ENCODE measurements around the gene KRTAP21-3.
"Not testable (repeated sequence)": the region's sequence is repeated elsewhere in the genome, so short reads cannot be mapped to it uniquely, and the experiment has no call there.

Gene KRTAP21-3, protein sequence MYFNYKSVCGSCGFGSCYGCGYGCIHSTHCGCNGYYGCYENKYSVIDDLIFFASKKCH

DNA sequence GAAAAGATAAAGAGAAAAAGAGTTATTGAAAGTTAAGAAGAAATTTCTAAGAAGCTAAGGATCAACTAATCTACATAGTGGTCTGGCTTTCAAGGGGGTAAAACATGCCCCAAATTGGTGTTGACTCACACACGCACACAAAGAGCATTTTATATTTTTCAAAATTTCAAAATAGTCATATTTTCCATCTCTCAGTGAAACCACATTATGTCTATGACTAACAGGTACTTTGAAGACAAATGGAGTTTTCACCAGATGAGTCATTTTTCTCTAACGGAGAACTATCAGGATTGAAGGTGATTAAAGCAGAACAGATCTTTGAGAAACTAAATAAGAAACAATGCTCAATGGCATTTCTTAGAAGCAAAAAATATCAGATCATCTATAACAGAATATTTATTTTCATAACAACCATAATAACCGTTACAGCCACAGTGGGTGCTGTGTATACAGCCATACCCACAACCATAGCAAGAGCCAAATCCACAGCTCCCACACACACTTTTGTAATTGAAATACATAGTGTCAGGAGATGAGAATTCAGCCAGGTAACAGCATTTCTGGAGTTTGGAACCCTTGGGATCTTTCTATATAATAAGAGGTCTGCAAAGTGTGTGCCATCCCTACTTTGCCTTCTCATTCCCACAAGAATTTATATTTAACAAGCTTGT lies at the start of gene KRTAP21-3:
KRTAP21-3 (minus strand) TSS at position 539 of the 671 bp plus-strand sequence; CDS start at position 521, 18 bp downstream.
- no peak for DNase-seq

DNA sequence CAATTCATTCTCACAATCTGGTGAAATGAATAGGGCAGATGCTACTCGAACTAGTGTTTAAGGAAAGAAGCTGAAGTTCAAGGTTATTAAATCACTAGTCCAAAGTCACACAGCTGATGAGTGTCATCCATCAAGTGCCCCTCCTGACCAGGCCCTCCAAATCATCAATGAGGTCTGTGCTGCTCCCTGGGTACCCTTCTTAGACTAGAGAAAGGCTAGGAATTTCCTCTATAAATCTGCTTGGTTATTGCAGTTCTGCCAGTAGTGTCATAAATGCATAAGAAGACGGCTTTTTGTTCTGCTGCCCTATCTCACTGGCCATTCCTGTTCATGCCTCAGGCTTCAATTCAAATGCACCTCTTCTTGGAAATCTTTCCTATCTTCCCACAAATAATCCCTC lies 42.2 kb upstream of the KRTAP21-3 start:
- no peak for DNase-seq

GRCh38 chr21:30758306-30758705 lies 39.7 kb upstream of the KRTAP21-3 start:
- no peak for DNase-seq

DNA sequence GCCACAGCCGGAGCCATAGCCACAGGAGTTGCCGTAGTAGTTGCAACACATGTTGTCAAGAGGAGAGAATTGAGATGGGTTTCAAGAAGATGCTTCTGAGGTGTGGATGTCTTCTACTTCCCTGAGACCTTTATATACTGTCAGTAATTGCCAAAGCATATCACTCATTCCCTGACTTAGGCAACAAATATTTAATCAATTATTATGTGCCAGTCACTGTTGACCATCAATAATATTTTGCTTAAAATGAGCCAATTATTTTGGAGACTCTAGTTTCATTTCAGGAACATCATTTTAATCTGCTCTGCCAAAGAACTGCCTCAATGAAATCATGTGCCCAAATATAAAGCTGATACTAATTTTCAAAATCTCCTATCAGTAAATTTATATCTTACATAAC lies 36.8 kb upstream of the KRTAP21-3 start, which contains the start of gene KRTAP21-1:
KRTAP21-1 (minus strand) TSS at position 101 of the 400 bp plus-strand sequence; CDS start at position 51, 50 bp downstream.
- not testable (repeated sequence) for DNase-seq

DNA sequence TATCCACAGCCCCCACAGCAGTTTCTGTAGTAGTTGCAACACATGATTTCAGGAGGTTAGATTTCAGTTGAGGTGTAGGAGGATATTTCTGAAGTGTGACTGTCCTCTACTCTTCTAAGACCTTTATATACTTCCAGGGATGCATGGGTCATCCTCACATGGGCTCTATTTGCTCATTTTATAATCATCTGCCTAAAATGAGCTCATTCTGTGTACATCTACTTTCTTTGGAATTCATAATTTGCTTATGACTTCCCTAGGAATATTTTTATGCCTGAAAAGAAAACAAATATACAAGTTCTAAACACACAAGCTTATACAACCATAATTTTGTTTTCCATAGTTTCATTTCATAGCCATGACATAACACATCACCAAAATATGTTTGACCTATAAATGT lies 28.6 kb upstream of the KRTAP21-3 start, which contains the start of gene KRTAP21-2:
KRTAP21-2 (minus strand) TSS at position 101 of the 400 bp plus-strand sequence; CDS start at position 44, 57 bp downstream.
- no peak for DNase-seq

GRCh38 chr21:30740462-30740861 lies 21.9 kb upstream of the KRTAP21-3 start:
- no peak for DNase-seq

- DNase-seq = no peak
Observed at GRCh38 chr21:30733026-30733425, 14.4 kb upstream of the KRTAP21-3 start.

- no peak for DNase-seq
Observed at GRCh38 chr21:30726726-30727125, 8.1 kb upstream of the KRTAP21-3 start.

DNA sequence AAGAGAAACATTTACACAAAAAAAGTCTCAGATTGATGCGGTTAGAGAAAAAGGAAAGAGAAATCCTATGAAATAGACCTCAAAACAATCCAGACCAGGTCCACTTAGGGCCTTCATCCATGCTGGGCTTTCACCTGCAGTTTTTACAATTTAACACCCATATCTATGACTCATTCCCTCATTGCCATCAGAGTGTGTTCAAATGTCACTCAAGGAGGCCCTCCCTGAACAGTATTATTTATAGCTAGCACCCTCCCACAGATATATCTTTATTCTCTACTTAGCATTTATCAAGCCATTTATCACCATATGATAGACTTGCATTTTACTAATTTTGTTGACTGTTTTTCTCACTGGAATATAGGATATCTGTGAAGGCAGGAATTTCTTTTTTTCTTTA lies 824 bp upstream of the KRTAP21-3 start:
- no peak for DNase-seq

- DNase-seq = no peak
Observed at GRCh38 chr21:30717105-30717504, 1.5 kb downstream of the KRTAP21-3 start.

DNA sequence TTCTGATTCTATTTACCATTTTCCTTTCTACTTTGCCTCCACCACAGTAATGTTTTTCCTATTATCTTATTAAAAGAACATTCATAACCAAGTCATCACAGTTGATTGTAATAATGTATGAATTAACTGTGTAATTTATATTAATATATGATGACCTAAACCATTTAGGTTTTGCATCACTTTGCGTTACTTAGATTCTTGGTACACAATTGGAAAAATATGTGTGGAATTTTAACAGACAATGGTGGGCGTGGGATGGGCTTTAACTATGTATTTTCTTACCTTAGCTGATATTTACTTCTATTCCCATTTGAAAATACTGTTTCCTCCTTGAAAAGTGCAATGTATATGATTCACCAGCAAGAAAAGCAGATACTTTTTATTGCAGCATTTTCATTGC lies 3.6 kb downstream of the KRTAP21-3 start:
- no peak for DNase-seq

DNA sequence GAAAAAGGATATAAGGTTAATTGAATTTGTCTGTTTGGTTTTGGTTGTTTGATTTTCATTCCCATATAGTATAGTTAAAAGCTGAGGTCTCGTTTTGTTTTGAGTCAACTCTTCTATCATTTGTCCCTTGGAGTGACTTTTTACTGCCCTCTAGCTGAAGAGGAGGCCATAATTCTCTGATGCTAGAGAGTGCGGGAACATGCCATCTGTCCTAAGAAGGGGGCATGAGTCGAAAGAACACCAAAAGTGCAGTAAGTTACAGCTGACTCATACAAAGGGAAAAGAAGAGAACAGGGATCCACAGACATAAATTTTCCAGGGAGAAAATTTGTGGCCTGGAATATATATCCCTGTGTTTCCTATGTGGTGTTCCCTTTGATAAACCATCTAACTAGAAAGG lies 4.1 kb downstream of the KRTAP21-3 start:
- no peak for DNase-seq

DNA sequence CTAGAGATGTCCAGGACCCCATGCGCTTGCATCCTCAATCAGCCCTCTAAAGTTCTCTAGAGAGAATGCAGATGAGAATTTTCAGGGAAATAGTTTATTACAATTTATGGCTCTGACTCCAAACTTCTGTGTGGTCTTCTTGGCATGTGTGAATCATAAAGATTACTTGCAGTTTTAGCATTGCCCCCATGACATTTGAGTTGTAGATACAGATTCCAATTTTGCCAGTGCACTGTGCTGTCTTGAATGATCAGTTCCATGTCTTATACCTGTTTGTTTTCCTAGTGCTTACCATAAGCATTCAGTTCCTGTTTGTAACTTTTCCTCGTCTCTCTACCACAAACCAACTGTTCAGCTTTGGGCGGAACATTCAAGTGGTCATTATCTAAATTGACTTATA lies 4.8 kb downstream of the KRTAP21-3 start:
- DNase-seq = no peak

- DNase-seq = no peak
Observed at GRCh38 chr21:30710499-30710898, 8.1 kb downstream of the KRTAP21-3 start.

DNA sequence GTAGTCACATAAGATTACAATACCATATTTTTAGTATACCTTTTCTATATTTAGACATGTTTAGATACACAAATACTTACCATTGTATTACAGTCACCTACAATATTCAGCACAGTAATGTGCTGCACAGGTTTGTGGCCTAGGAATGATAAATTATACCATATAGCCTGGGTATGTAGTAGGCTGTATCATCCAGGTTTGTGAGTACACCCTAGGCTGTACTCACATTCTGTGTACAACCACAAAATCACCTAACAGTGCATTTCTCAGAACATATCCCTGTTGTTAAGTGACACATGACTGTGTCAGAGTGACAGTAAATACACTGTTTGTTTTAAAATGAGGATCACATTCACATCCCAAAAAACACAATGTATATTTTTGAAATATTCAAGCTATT lies 11.2 kb downstream of the KRTAP21-3 start:
- DNase-seq = no peak

DNA sequence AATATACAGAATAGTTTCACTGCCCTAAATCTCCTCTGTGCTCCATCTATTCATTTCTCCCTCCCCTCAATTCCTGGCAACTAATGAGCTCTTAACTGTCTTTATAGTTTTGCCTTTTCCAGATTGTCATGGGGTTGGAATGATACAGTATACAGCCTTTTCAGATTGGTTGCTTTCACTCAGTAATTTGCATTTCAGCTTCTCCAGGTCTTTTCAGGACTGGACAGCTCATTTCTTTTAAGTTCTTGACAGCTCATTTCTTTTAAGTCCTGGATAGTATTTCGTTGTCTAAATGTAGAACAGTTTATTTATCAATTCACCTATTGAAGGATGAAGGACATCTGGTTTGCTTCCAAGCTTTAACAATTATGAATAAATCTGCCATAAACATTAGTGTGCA lies 22.6 kb downstream of the KRTAP21-3 start:
- DNase-seq = no peak

DNA sequence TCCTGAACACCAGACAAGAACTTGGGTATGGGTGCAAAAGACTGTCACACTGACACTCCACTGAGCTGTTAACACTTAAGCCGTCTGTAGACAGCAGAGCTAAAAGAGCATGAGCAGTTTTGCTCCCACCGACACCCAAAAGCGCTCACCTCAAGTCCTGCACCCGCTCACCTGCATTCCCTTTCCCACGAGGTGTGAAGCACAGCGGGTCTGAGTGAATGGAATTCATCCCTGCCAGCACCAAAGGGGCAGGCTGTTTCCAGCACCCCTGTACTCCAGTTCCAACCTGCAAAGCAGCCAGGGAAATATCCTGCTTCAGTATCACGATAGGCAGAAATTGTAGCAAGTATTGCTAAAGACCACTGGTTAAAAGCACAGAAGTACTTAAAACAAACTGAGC lies 28.8 kb downstream of the KRTAP21-3 start:
- DNase-seq = no peak

- no peak for DNase-seq
Observed at GRCh38 chr21:30684506-30684905, 34.1 kb downstream of the KRTAP21-3 start.

DNA sequence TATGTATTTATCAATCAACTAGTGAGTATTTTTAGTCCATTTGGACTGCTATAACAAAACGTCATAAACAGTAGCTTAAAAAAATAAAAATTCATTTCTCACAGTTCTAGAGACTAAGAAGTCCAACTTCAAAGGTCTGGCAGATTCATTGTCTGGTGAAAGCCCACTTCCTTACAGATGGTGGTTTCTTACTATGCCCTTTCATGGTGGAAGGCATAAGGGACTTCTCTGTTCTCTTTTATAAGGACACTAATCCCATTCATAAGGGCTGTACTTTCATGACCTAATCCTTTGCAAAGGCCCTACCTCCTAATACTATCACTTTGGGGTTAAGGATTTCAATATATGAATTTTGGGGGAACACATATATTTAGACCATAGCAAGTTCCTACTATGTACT lies 38.0 kb downstream of the KRTAP21-3 start:
- DNase-seq = no peak

DNA sequence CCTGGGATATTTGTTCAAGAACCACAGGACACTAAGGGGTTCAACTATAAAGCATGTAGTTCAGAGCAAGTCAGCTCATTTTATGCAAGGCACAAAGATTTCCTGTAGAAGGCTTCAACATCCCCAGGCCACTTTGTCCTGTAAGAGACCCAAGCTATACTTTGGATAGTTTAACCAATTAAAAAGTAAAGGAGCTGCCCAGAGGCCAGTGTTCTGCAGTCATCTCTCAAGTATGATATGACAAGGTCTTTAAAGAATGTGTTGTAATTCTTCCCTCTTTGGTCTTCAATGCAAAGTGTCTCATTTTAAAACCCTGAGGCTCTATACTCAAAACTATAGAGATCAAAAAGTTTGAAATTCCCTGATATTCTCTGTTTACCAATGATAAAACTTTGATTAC lies 41.8 kb downstream of the KRTAP21-3 start:
- no peak for DNase-seq

DNA sequence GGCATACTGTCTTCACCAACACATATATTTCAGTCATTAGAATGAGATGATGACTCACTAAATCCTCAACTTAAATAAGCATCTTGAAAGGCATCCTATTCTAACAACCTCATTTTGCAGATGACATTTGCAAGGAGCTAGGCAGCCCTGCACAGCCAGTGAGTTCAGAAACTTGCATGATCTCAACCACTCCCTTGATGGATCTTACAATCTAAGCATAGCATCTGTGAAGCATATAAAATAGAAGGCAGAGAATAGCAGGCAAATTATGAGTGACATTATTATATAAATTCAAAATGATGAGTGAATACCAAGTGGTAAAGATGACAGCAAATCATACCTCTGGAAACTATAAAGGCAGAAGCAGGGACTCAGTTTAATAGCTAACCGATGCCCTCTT lies 44.3 kb downstream of the KRTAP21-3 start:
- no peak for DNase-seq

DNA sequence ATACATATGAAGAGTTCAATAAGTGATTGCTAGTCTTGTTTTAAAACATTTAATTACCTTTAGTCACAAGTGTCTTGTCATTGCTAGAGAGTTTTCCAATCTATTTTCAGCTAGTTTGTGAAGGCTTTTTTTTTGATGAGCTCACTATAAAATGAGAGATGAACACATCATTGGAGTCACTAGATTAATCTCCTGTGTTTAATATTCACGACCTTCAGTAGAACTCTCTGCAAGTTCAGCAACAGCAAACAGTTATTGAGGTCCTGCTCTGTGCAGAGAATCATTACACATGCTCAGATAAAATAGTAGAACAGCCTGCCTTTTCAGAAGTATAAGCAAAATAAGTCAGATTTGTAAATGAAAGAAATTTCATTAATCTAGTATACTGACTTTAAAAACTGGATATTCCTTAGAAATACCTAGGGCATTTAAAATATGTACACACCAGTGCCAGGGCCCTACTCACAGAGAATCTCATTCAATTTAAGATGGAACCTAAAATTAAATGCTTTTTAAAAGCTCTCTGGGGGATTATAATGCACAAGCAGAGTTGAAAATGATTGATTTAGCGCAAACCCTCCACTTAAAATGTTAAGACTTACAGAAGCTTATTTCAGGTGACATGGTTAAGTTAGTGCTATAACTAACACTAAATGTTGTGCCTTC lies 45.5 kb downstream of the KRTAP21-3 start:
- no peak for DNase-seq

DNA sequence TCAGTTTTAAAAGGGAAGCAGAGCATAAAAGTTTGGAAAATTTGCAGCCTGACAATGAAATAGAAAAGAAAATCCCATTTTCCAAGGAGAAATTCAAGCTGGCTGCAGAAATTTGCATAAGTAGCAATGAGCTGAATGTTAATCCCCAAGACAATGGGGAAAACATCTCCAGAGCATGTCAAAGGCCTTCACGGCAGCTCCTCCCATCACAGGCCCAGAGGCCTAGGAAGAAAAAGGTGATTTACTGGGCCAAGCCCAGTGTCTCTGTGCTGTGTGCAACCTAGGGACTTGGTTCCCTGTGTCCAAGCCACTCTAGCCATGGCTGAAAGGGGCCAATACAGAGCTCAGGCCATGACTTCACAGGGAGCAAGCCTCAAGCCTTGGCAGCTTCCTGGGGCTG lies 49.8 kb downstream of the KRTAP21-3 start:
- no peak for DNase-seq
